ENCODE data around the gene ARHGAP26. TPM values are rescaled to one million over a fixed set of nuclear protein-coding genes. Genes with fewer than 3 reads are reported as not detected.

The ARHGAP26 gene
- total RNA-seq, 1 donor from 2014 or later: 18.7 TPM

GRCh38 chr5:142792012-142792864 lies 22.1 kb downstream of the ARHGAP26 start:
- DNase-seq (ENCODE audit: extremely low spot score, unreplicated experiment): no peak
- H3K4me1 Mint-ChIP-seq (ENCODE audit: unreplicated experiment): peaks cover 33% of the 10 kb centered on the region
- no peaks in the 10 kb centered on the region for H3K27me3 Mint-ChIP-seq
- H3K9me3 Mint-ChIP-seq: peaks cover 7% of the 10 kb centered on the region
- no peak overlapping the region for H3K27ac Mint-ChIP-seq
- H3K36me3 Mint-ChIP-seq: peaks cover 6% of the 10 kb centered on the region
- no peak overlapping the region for H3K4me3 Mint-ChIP-seq
- TF ChIP-seq CTCF (conservative IDR thresholded peaks at IDR 0.05): no peak

- H3K36me3 Mint-ChIP-seq: peaks cover 6% of the 10 kb centered on the region
- peaks cover 33% of the 10 kb centered on the region for H3K4me1 Mint-ChIP-seq (ENCODE audit: unreplicated experiment)
- H3K9me3 Mint-ChIP-seq: peaks cover 7% of the 10 kb centered on the region
- no peaks in the 10 kb centered on the region for H3K27me3 Mint-ChIP-seq
- no peak for DNase-seq (ENCODE audit: extremely low spot score, unreplicated experiment)
- no peak overlapping the region for H3K27ac Mint-ChIP-seq
- no peak overlapping the region for H3K4me3 Mint-ChIP-seq
- no peak for TF ChIP-seq CTCF (conservative IDR thresholded peaks at IDR 0.05)
These were observed 22.7 kb downstream of the ARHGAP26 start for GRCh38 chr5:142792865-142793232.

- H3K27ac Mint-ChIP-seq: no peak overlapping the region
- DNase-seq (ENCODE audit: extremely low spot score, unreplicated experiment): no peak
- H3K27me3 Mint-ChIP-seq: peaks cover 3% of the 10 kb centered on the region
- H3K9me3 Mint-ChIP-seq: peaks cover 7% of the 10 kb centered on the region
- peaks cover 6% of the 10 kb centered on the region for H3K36me3 Mint-ChIP-seq
- peaks cover 30% of the 10 kb centered on the region for H3K4me1 Mint-ChIP-seq (ENCODE audit: unreplicated experiment)
- no peak for TF ChIP-seq CTCF (conservative IDR thresholded peaks at IDR 0.05)
- H3K4me3 Mint-ChIP-seq: no peak overlapping the region
These were observed 24.4 kb downstream of the ARHGAP26 start for GRCh38 chr5:142794537-142794936.

GRCh38 chr5:142795251-142795650 lies 25.1 kb downstream of the ARHGAP26 start:
- Mint-ChIP-seq H3K4me1 (ENCODE audit: unreplicated experiment) (peaks cover 30% of the 10 kb centered on the region), H3K27me3 (peaks cover 3% of the 10 kb centered on the region), H3K4me3 (no peak overlapping the region), H3K36me3 (peaks cover 6% of the 10 kb centered on the region), H3K9me3 (peaks cover 7% of the 10 kb centered on the region), H3K27ac (no peak overlapping the region)
- DNase-seq (ENCODE audit: extremely low spot score, unreplicated experiment): no peak
- no peak for TF ChIP-seq CTCF (conservative IDR thresholded peaks at IDR 0.05)

- H3K4me3 Mint-ChIP-seq: no peak overlapping the region
- no peak for TF ChIP-seq CTCF (conservative IDR thresholded peaks at IDR 0.05)
- no peaks in the 10 kb centered on the region for H3K36me3 Mint-ChIP-seq
- H3K4me1 Mint-ChIP-seq (ENCODE audit: unreplicated experiment): peaks cover 19% of the 10 kb centered on the region
- H3K27me3 Mint-ChIP-seq: peaks cover 3% of the 10 kb centered on the region
- no peaks in the 10 kb centered on the region for H3K9me3 Mint-ChIP-seq
- H3K27ac Mint-ChIP-seq: no peak overlapping the region
- DNase-seq (ENCODE audit: extremely low spot score, unreplicated experiment): no peak
These were observed 26.4 kb downstream of the ARHGAP26 start for GRCh38 chr5:142796492-142797109.

Measured in type B pancreatic cell (in vitro differentiated cells).